Effector CD4-positive, alpha-beta T cell (primary cell): ENCODE measurements around the gene CELSR2.
A peak's percentile ranks its signal among the peaks of the same experiment; 100 is the strongest.

ENCODE experiments used
- DNase-seq: peaks from one replicate; pipeline ENCODE4 v3.0.0-alpha.2; 2020

Gene CELSR2

GRCh38 chr1:109265016-109265415 is 15.7 kb downstream of the CELSR2 start:
- no peak for DNase-seq

GRCh38 chr1:109265741-109266330 is 16.5 kb downstream of the CELSR2 start:
- DNase-seq = no peak

DNA sequence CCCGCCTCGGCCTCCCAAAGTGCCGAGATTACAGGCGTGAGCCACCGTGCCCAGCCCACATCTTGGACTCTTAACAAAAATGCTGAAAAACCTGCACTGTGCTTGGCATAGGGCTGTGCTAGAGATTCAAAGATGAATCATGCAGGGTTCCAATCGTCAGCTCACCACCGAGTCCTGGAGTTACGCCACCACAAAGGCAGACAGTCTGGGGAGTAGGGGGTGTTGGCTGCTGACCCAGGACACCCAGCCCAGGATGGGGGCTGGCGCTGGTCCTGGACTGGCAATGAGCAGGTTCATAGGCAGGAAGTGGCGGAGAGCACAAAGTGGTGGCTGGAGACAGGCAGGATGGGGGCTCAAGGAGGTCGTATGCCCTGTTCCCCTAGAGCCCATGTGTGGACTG is 17.6 kb downstream of the CELSR2 start:
- no peak for DNase-seq

DNA sequence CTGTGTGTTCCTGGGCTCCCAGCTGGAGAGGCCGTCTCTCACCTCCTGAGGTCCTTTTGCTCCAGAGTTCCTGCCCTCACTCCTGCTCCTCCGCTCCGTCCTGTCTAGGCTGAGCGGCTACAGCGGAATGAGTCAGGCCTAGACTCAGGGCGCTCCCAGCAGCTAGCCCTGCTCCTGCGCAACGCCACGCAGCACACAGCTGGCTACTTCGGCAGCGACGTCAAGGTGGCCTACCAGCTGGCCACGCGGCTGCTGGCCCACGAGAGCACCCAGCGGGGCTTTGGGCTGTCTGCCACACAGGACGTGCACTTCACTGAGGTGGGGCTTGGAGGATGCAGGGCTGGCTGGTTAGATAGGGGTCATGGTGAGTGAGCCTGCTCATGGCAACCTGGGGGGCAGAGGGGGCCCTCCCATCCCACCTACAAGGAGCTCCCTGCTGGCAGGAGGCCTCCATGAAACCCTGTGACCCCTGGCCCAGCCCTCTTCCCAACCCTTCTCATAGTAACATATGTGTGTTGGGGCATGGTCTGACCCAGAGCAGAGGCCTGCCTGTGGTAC is 18.5 kb downstream of the CELSR2 start:
- no peak for DNase-seq

- DNase-seq = no peak
Measured at GRCh38 chr1:109268431-109269211, 19.3 kb downstream of the CELSR2 start.

DNA sequence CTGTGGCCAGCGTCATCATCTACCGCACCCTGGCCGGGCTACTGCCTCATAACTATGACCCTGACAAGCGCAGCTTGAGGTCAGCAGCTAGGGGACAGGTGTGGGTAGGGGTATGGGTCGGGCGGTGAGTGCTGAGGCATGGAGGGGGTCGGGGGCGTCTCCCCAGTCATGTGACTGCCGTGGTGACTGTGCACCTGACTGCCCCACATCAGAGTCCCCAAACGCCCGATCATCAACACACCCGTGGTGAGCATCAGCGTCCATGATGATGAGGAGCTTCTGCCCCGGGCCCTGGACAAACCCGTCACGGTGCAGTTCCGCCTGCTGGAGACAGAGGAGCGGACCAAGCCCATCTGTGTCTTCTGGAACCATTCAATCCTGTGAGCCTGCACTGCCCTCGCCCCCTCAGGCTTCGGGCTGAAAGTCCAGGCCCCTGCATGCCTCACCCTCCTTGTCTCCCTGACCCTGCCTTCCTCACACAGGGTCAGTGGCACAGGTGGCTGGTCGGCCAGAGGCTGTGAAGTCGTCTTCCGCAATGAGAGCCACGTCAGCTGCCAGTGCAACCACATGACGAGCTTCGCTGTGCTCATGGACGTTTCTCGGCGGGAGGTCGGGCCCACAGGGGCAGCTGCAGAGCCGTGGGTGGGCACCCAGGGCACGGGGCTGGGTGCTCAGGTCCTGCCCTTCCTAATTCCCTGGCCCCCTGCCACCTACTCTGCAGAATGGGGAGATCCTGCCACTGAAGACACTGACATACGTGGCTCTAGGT is 20.1 kb downstream of the CELSR2 start:
- DNase-seq = no peak

DNA sequence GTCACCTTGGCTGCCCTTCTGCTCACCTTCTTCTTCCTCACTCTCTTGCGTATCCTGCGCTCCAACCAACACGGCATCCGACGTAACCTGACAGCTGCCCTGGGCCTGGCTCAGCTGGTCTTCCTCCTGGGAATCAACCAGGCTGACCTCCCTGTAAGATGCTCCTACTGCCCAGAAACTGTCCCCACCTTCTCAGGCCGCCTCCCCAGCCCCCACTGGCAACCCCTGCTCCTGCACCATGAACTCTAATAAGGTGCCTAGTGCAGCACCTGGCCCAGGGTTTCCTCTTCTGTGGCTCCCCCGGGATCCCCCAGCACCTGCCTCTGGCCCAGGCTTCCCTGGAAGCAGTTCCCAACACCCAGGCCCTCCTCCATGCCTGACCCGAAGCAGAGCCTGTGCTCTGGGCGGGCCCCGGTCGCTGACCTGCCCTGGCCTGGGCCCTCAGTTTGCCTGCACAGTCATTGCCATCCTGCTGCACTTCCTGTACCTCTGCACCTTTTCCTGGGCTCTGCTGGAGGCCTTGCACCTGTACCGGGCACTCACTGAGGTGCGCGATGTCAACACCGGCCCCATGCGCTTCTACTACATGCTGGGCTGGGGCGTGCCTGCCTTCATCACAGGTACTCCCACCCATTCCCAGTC is 20.8 kb downstream of the CELSR2 start:
- no peak for DNase-seq

DNA sequence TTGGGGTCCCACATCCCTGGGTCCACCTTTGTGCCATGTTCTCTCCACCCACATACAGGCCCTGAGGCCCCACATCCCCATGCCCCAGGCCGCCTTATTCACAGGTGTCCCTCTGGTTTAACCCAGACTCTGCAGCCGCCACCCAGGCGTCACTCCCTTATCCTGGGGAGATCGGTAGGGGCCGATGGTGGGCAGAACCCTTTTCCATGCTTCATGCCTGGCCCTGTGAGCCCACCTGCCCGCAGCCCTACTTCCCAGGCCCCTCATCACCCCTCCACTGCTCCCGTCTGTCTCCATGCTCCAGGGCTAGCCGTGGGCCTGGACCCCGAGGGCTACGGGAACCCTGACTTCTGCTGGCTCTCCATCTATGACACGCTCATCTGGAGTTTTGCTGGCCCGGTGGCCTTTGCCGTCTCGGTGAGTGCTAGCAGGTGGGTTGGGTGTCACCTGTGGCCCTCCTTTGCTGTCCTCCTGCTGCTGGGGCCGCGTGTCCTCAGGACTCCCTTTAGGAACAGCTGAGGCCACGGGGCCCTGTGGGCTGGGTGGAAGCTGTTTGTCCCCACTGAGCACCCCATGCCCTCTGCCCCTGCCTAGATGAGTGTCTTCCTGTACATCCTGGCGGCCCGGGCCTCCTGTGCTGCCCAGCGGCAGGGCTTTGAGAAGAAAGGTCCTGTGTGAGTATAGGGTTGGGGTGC is 21.4 kb downstream of the CELSR2 start:
- DNase-seq = no peak

DNA sequence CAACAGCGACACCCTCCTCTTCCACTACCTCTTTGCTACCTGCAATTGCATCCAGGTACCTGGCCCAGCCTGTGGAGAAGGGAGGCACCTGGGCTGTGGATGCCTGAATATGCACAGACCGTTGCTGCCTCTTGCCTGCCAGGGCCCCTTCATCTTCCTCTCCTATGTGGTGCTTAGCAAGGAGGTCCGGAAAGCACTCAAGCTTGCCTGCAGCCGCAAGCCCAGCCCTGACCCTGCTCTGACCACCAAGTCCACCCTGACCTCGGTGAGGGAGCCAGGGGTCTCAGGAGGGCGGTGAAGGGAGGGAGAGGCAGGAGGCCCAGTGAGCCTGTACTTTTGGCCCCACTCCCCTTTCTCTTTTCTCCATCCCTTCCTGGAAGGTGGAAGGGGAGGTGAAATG is 22.1 kb downstream of the CELSR2 start:
- no peak for DNase-seq

DNA sequence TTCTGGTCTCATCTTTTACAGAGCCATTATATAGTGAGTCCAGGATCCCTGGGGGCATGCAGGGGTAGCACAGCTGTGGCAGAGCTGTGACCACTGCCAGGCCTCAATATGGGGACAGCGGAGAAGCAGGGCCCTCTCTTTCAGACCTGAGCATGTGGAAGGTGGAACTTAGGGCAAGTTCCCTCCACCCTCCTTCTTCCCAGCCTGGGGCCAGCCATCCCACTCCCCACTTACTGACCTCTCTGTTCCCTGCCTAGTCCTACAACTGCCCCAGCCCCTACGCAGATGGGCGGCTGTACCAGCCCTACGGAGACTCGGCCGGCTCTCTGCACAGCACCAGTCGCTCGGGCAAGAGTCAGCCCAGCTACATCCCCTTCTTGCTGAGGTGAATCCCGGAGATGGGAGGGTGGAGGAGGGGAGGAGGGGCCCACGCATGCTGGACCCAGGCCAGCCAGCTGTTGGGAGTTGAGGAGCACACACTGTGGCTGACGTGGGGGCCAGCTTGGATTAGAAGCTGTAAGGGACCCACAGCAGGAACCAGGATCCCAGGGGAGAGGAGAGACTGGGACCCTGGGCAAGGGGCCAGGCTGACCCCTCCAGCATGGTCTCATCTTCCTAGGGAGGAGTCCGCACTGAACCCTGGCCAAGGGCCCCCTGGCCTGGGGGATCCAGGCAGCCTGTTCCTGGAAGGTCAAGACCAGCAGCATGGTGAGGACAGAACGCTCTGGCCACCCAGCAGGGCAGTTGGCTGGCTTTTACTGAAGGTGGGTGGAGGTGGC is 22.9 kb downstream of the CELSR2 start:
- DNase-seq = no peak

GRCh38 chr1:109272831-109273547 is 23.6 kb downstream of the CELSR2 start:
- DNase-seq = no peak

DNA sequence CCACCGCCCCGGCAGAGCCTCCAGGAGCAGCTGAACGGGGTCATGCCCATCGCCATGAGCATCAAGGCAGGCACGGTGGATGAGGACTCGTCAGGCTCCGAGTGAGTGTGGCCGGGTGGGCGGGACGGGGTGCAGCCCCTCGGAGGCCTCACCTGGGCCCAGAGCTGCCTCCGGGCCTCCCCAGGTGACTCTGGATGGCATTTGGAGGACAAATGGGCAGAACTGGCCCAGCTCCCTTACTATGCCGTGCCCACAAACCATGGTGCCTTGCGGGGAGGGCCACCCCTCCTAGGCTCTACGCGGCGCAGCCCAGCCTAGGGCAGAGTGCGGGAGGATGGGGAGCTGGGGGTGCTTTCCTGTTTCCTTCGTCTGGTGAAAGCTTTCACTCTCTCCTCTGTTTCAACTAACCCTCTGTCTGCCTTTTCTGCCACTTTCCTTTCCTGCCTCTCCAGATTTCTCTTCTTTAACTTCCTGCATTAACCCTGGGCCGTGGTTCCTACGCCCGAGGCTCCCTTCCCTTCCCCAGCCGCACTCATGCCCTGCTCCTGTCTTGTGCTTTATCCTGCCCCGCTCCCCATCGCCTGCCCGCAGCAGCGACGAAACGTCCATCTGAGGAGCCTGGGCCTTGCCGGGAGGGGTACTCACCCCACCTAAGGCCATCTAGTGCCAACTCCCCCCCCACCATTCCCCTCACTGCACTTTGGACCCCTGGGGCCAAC is 24.4 kb downstream of the CELSR2 start:
- no peak for DNase-seq

GRCh38 chr1:109274533-109275476 is 25.5 kb downstream of the CELSR2 start:
- no peak for DNase-seq

GRCh38 chr1:109275706-109276345 is 26.5 kb downstream of the CELSR2 start:
- no peak for DNase-seq

GRCh38 chr1:109277434-109278204 is 28.3 kb downstream of the CELSR2 start:
- peak; percentile 46 for DNase-seq

DNA sequence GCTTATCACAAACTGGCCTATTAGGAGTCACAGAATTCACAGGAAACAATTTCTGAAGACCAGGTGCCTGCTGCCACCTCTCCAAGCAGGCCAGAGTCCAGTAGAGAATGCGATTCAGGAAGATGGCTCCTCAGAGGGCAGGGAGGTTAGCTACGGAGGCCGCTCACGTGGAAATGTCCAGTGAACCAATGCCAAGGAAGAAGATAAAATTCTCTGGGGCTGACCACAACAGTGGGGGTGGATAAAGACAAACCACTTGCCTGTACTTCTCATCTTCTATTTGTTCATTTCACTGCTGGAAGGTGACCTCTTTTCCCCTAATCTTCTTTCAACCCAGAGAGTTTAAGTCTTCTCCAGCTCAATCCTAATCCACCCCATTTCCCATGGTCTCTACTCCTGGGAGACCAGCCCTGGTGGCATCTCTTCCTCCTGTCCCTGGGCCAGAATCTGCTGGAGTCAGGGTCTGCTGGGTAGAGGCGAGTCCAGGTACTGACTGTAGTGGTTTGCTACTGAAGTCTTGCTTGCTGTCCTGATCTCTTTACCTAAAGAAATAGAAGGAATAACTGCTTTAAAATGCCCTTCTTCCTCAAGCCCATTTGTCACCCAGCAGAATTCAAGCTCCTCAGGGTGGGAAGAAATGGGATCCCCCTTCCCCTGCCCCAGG is 30.4 kb downstream of the CELSR2 start:
- DNase-seq = no peak

- DNase-seq = no peak
Measured at GRCh38 chr1:109280862-109281261, 31.5 kb downstream of the CELSR2 start.
